Sigmoid colon (tissue), 3 donors: Measurements from ENCODE around the gene TSSK2.

Experiments used
- CTCF ChIP-seq, 4 experiments: fragments of 450-650 bp in 3 of 4; fragments of 200-600 bp in 1 of 4; IDR thresholded peaks; one replicate each; pipeline ENCODE4 v1.5.1; 2016 to 2019; ENCODE audit warnings: antibody characterized with exemption in 4 of 4, mild to moderate bottlenecking in 3 of 4, moderate library complexity in 2 of 4
- POLR2A ChIP-seq, 2 donors: fragments of 450-650 bp; IDR thresholded peaks; one replicate each; pipeline ENCODE4 v1.6.1; 2016; ENCODE audit warnings: antibody characterized with exemption in 2 of 2, mild to moderate bottlenecking in 2 of 2, moderate library complexity in 2 of 2

DNA sequence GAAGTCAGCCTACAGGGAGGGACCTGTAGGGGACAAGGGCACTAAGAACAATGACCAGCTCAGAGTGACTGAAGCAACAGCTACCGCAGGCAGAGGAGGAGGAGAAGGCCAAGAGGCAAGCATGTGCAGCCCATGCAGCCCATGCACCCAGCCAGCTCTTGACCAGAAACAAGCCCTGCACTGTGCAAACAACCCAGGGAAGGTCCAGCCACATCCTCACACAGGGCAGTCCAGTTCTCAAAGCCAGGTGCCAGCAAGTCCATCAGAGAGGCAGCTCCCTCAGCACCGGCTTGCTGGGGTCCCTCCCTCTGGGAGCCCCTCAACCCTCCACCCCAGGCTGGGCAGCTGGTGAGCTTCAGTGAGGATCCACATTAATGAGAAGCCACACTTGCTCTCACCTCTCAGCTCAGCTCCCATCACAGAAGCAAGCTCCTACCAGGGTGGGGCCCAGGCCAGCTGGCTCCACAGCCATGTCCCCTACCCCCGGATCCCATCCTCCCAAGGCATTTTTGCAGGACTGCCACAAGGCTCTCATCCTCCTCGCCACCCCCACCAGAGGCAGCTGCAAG lies 16.0 kb upstream of the TSSK2 start:
- no peak for TF ChIP-seq CTCF (IDR thresholded peaks at IDR 0.05)
- TF ChIP-seq POLR2A (IDR thresholded peaks at IDR 0.05), result no peak
